MCF 10A (cell line): ENCODE data around the gene PRPF38A. TPM values are rescaled to one million over a fixed set of nuclear protein-coding genes. Genes with fewer than 3 reads are reported as not detected.

Source experiments
- BruUV-seq: library from RNA; stranded (reverse); fragments of 400-500 nt; replicated peaks from 2 replicates; lab custom pipeline; 2021; lab: Mats Ljungman, UMichigan
- CTCF ChIA-PET: fragments of 300-600 bp; sonication (Branson Sonifier 250); formaldehyde crosslinking; extraction: SDS; loops from one replicate; lab custom pipeline; 2021; ENCODE audit warnings: antibody characterized with exemption, inconsistent platforms; lab: Yijun Ruan, JAX
- POLR2A ChIA-PET: fragments of 300-600, 350-650 bp; sonication (Branson Sonifier 250); formaldehyde crosslinking; extraction: SDS; loops from one replicate; lab custom pipeline; 2020; ENCODE audit warnings: antibody characterized with exemption, inconsistent platforms; lab: Yijun Ruan, JAX
- DNase-seq: peaks from one replicate; pipeline ENCODE4 v3.0.0-alpha.2; 2018; ENCODE audit not compliant: unreplicated experiment
- H3K27ac Mint-ChIP-seq: one replicate; pipeline ENCODE4 v1.8.0; 2022; ENCODE audit warnings: mild to moderate bottlenecking, low read depth, mixed read lengths; ENCODE audit not compliant: unreplicated experiment
- H3K27me3 Mint-ChIP-seq: one replicate; pipeline ENCODE4 v1.8.0; 2022; ENCODE audit warnings: mixed read lengths; ENCODE audit not compliant: insufficient read depth, unreplicated experiment
- H3K36me3 Mint-ChIP-seq: one replicate; pipeline ENCODE4 v1.8.0; 2022; ENCODE audit warnings: mild to moderate bottlenecking, moderate library complexity, mixed read lengths; ENCODE audit not compliant: insufficient read depth, unreplicated experiment
- H3K4me1 Mint-ChIP-seq: one replicate; pipeline ENCODE4 v1.8.0; 2022; ENCODE audit warnings: mixed read lengths; ENCODE audit not compliant: insufficient read depth, unreplicated experiment
- H3K4me3 Mint-ChIP-seq: one replicate; pipeline ENCODE4 v1.8.0; 2022; ENCODE audit warnings: mild to moderate bottlenecking, moderate library complexity, mixed read lengths; ENCODE audit not compliant: unreplicated experiment
- H3K9me3 Mint-ChIP-seq: one replicate; pipeline ENCODE4 v1.8.0; 2022; ENCODE audit warnings: mixed read lengths; ENCODE audit not compliant: unreplicated experiment
- intact Hi-C: fragments of 100-400 bp; cut with micrococcal nuclease; formaldehyde crosslinking; loops from 2 replicates; pipeline ENCODE4 v1.14.1; 2022
- total RNA-seq: library from RNA; stranded (reverse); gene quantifications from 2 replicates; pipeline ENCODE4 v1.2.3, GENCODE V29; 2022
- TF ChIP-seq, protein P1 (sequence below): fragments of 200-600 bp; IDR thresholded peaks from one replicate; pipeline ENCODE4 v1.8.0; 2022; ENCODE audit warnings: antibody characterized with exemption, mild to moderate bottlenecking; ENCODE audit not compliant: unreplicated experiment

PRPF38A gene
- total RNA-seq, 1 experiment from 2014 or later, result 63.8 TPM

DNA sequence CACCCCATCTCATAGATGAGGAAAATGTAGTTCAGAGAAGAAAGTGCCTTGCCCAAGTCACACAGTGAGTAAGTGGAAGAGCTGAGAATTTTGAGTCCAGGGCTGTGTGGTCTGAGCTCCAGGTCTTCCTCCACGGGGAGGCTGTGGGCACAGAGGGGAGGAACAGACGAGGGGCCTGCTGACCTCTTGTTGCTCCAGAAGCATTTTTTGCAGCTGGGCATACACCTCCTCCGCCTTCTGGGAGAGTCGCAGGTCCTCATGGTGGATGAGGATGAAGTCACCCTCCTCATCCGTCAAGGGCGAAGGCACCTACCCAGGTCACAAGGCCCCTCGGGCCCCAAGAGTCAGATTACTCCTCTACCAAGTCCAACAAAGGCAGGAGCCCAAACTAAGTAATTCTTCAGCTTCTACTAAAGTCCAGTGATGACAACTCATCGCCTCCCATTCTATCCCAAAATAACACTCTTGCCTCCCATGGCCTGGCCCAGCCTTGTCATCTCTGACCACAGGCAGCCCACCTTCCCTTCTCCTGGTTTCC, 47.5 kb upstream of the PRPF38A start:
- Mint-ChIP-seq H3K4me3 (no peak overlapping the region), H3K9me3 (no peaks in the 10 kb centered on the region), H3K27ac (no peak overlapping the region), H3K4me1 (no peaks in the 10 kb centered on the region), H3K27me3 (no peaks in the 10 kb centered on the region), H3K36me3 (peaks cover 80% of the 10 kb centered on the region)
- TF ChIP-seq, protein P1, sequence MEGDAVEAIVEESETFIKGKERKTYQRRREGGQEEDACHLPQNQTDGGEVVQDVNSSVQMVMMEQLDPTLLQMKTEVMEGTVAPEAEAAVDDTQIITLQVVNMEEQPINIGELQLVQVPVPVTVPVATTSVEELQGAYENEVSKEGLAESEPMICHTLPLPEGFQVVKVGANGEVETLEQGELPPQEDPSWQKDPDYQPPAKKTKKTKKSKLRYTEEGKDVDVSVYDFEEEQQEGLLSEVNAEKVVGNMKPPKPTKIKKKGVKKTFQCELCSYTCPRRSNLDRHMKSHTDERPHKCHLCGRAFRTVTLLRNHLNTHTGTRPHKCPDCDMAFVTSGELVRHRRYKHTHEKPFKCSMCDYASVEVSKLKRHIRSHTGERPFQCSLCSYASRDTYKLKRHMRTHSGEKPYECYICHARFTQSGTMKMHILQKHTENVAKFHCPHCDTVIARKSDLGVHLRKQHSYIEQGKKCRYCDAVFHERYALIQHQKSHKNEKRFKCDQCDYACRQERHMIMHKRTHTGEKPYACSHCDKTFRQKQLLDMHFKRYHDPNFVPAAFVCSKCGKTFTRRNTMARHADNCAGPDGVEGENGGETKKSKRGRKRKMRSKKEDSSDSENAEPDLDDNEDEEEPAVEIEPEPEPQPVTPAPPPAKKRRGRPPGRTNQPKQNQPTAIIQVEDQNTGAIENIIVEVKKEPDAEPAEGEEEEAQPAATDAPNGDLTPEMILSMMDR, result no peak
- ChIA-PET CTCF (no interaction called here), POLR2A (interaction anchor here (0.6 to 1.2 kb wide), 3 partner anchors 8 to 61 kb away, joined by 3 to 5 read pairs (median 3); no protein-coding TSS in a partner anchor)
- no TSS peak for BruUV-seq
- intact Hi-C loops, result no loop called here
- no peak for DNase-seq

DNA sequence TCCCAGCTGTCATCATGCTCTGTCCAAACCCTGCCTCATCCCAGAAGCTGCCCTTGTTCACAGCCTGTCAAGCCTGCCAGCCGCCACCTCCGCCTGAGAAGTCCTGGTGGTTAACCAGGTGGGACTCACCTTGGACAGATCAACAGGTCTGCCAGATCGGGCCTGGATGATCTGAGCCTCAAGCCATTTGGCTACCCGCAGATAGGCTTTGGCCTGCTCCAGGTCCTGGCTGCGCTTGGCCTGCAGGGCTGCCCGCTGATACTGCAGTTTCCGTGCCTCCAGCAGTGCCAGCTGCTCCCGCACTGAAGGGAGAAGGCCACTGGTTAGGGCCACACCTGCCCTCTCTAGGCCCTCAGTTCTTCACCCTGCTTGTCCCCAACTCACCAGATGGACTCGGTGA, 47.0 kb upstream of the PRPF38A start:
- intact Hi-C loops, result no loop called here
- Mint-ChIP-seq H3K9me3 (no peaks in the 10 kb centered on the region), H3K27me3 (no peaks in the 10 kb centered on the region), H3K4me3 (no peak overlapping the region), H3K27ac (no peak overlapping the region), H3K4me1 (no peaks in the 10 kb centered on the region), H3K36me3 (peaks cover 85% of the 10 kb centered on the region)
- POLR2A ChIA-PET, result interaction anchor here (0.6 to 0.7 kb wide), 2 partner anchors 24 to 61 kb away, joined by 3 read pairs; no protein-coding TSS in a partner anchor
- CTCF ChIA-PET, result no interaction called here
- DNase-seq, result no peak
- no TSS peak for BruUV-seq
- TF ChIP-seq, protein P1, result no peak

DNA sequence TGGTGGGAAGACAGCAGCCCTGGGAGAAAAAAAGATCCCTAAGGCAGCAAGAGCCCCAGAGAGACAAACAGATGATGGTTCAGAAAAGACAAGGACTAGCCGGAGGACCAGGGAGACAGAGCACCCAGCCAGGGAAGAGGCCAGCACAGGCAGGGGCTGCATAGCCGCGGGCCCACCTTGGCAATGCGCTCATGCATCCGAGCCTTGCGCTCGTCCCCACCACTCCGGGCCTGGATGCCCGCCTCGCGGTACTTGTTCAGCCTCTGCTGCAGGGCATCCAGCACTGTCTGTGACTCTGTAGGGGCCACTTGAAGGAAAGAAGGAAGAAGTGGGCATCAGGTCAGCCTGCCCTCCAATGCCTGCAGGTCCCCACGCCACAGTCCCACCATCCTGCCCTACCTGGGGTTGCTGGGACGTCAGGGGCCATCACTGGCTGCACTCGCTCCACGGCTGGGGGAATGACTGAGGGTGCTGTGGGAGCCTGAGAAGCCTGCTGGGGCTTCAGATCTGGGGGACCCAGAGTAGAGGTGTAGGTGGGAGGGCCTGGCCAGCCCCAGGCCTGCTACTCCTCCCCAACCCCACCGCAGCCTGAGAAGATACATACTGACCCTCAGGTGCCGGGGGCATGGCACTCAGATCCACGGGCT, 45.4 kb upstream of the PRPF38A start:
- ChIA-PET POLR2A (interaction anchor here (0.5 kb wide), 1 partner anchor 177 kb away, joined by 3 read pairs; no protein-coding TSS in a partner anchor), CTCF (no interaction called here)
- Mint-ChIP-seq H3K9me3 (no peaks in the 10 kb centered on the region), H3K36me3 (peaks cover 83% of the 10 kb centered on the region), H3K27ac (no peak overlapping the region), H3K4me1 (no peaks in the 10 kb centered on the region), H3K27me3 (no peaks in the 10 kb centered on the region), H3K4me3 (no peak overlapping the region)
- DNase-seq, result no peak
- BruUV-seq, result no TSS peak
- TF ChIP-seq, protein P1, result no peak
- intact Hi-C loops, result no loop called here
